Upper lobe of right lung (tissue), 1 donor: ENCODE results near the gene FOXP1. TPM values are rescaled to one million over a fixed set of nuclear protein-coding genes. Genes with fewer than 3 reads are reported as not detected.

ENCODE experiments used
- ATAC-seq: fragments of 200-7000 bp; cut with Tn5 transposase; one replicate; pipeline ENCODE4 v1.9.1; 2020; ENCODE audit warnings: mild to moderate bottlenecking, moderate library complexity
- DNase-seq: peaks from one replicate; pipeline ENCODE4 v3.0.0-alpha.2; 2020
- H3K27ac ChIP-seq: fragments of 200-600 bp; one replicate; pipeline ENCODE4 v1.8.0; 2022
- H3K27me3 ChIP-seq: fragments of 200-600 bp; one replicate; pipeline ENCODE4 v1.8.0; 2022; ENCODE audit warnings: mild to moderate bottlenecking
- H3K36me3 ChIP-seq: fragments of 200-600 bp; one replicate; pipeline ENCODE4 v1.8.0; 2022
- H3K4me1 ChIP-seq: fragments of 200-600 bp; one replicate; pipeline ENCODE4 v1.8.0; 2022
- H3K4me3 ChIP-seq: fragments of 200-600 bp; one replicate; pipeline ENCODE4 v1.8.0; 2022; ENCODE audit warnings: mild to moderate bottlenecking
- H3K9me3 ChIP-seq: fragments of 200-600 bp; one replicate; pipeline ENCODE4 v1.8.0; 2022
- CTCF ChIP-seq: fragments of 200-600 bp; IDR thresholded peaks from one replicate; pipeline ENCODE4 v1.8.0; 2022; ENCODE audit warnings: antibody characterized with exemption
- intact Hi-C: fragments of 100-400 bp; cut with DNase I; formaldehyde crosslinking; loops from one replicate; pipeline ENCODE4 v1.11.0; 2022
- total RNA-seq: library from RNA; stranded (reverse); fragmentation: NEBNext Ultra II Directional; extraction: Animal tissue kit (Norgen Biotek cat#: 25700); gene quantifications from one replicate; pipeline ENCODE4 v1.2.1, GENCODE V29; 2021
- donor health status: DM: no; HTN: yes; CAD: no; lungs with severe emphysema.

Gene FOXP1
- total RNA-seq, 1 donor from 2014 or later: 140 TPM

DNA sequence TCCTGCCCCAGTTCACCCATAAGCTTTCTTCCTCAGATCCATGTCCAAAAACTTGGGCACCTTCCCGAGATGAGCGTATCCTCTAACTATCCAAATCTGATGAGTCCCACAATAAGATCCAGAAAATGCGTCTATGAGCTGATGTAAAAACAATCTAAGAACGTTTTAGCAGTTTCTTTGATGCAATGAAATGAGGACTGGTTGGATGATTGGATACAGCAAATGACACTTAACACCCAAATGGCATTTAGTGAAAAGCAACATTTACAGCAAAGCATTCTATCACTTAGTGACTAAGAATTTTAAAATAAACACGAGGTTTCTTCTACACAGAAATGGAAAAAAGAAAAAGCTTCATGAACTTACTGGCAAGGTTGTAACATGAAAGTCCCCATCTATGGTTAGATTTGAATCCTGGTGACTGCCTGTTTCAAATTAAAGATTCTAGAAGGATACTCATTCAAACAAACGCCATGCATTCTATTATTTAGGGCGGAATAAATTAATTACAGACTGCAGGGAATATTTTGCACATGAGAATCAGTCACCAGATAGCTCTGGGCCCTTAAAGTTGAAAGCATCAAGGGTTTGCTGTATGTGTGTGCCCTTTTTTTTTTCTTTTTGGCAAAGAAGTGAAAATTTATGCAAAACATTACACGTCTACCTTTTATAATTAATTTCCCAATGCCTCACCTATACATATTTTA lies 598.6 kb downstream of the FOXP1 start:
- Histone ChIP-seq H3K36me3 (peaks cover 33% of the 10 kb centered on the region), H3K27ac (no peak overlapping the region), H3K4me1 (peaks cover 44% of the 10 kb centered on the region), H3K9me3 (no peaks in the 10 kb centered on the region), H3K4me3 (no peak overlapping the region), H3K27me3 (no peaks in the 10 kb centered on the region)
- ATAC-seq: no peak
- intact Hi-C loops: no loop called here
- TF ChIP-seq CTCF: no peak
- no peak for DNase-seq

GRCh38 chr3:70982700-70983140 lies 600.8 kb downstream of the FOXP1 start:
- ATAC-seq (peak; percentile 75), DNase-seq (no peak)
- Histone ChIP-seq H3K4me1 (peaks cover 44% of the 10 kb centered on the region), H3K36me3 (peaks cover 35% of the 10 kb centered on the region), H3K27ac (peak overlapping the region; percentile 89), H3K4me3 (no peak overlapping the region), H3K27me3 (no peaks in the 10 kb centered on the region), H3K9me3 (no peaks in the 10 kb centered on the region)
- intact Hi-C loops: no loop called here
- no peak for TF ChIP-seq CTCF

GRCh38 chr3:70982284-70982683 lies 601.2 kb downstream of the FOXP1 start:
- no peaks in the 10 kb centered on the region for H3K9me3 ChIP-seq
- H3K36me3 ChIP-seq: peaks cover 35% of the 10 kb centered on the region
- DNase-seq: no peak
- H3K27me3 ChIP-seq: no peaks in the 10 kb centered on the region
- TF ChIP-seq CTCF: no peak
- H3K27ac ChIP-seq: peak overlapping the region; percentile 89
- intact Hi-C loops: no loop called here
- no peak for ATAC-seq
- H3K4me1 ChIP-seq: peaks cover 44% of the 10 kb centered on the region
- no peak overlapping the region for H3K4me3 ChIP-seq

DNA sequence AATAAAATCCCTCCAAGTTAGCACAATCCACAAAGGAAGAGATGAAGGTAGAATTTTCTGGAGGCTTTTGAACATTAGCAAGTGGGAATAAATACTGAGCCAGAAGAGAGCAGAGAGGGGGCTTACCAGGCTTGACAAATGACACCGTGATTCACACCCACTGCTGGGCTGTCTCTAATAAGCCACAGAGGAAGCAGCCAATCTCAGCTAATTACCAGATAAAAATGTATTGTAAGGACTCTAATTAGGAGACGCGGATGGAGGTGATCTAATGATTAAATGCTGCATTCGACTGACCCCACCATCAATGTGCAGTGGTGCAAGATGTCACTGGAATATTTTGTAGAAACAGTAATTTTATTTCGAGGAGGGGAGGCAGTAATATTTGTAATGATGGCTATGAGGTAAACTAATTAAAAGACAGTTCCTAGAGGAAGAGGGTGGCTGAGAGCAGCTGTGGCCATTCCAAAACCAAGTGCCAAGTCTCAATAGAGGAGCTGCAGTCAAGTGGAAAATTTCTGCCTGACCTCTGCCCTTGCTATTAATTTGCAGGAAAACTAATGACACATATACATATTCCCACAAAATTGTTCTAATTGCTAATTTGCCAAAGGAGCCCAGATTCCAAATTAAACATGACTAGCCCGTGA lies 602.2 kb downstream of the FOXP1 start:
- no peak for TF ChIP-seq CTCF
- Histone ChIP-seq H3K9me3 (no peaks in the 10 kb centered on the region), H3K4me1 (peaks cover 37% of the 10 kb centered on the region), H3K27me3 (no peaks in the 10 kb centered on the region), H3K36me3 (peaks cover 35% of the 10 kb centered on the region), H3K27ac (peak overlapping the region; percentile 89), H3K4me3 (no peak overlapping the region)
- intact Hi-C loops: no loop called here
- ATAC-seq (no peak), DNase-seq (no peak)

DNA sequence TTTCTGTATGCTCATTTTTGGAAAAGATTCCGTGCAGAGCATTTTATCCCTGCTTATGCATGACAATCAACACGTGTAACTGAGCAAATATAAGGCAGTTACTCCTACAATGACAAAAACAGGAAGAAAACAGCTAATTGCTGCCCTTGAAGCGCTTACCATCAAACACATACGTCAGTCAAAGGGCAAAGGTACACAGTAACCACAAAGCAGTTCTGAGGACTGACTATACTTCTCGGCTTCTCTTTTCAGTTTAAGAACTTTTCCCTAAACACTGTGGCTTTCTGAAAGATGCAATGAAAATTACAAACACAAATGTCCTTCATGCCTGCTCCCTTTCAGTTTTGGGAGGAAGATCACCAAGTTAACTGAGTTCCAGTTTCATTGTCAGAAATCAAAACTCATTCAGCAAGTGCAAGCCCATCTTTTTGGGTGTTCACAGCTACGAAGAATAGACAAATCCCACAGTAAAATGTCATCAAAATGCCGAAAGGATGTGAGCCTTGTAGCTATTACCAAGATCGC lies 602.8 kb downstream of the FOXP1 start:
- ATAC-seq (no peak), DNase-seq (no peak)
- no peaks in the 10 kb centered on the region for H3K9me3 ChIP-seq
- H3K4me3 ChIP-seq: no peak overlapping the region
- TF ChIP-seq CTCF: no peak
- no peaks in the 10 kb centered on the region for H3K27me3 ChIP-seq
- peaks cover 35% of the 10 kb centered on the region for H3K4me1 ChIP-seq
- intact Hi-C loops: no loop called here
- peak overlapping the region; percentile 48 for H3K27ac ChIP-seq
- peaks cover 35% of the 10 kb centered on the region for H3K36me3 ChIP-seq
